GM18867 (cell line): ENCODE measurements around the gene CD7.

Source experiments
- ATAC-seq: cut with Tn5 transposase; IDR thresholded peaks from one replicate; pipeline ENCODE4 v1.9.1; 2021; ENCODE audit warnings: mild to moderate bottlenecking, moderate library complexity; ENCODE audit not compliant: unreplicated experiment

The CD7 gene

DNA sequence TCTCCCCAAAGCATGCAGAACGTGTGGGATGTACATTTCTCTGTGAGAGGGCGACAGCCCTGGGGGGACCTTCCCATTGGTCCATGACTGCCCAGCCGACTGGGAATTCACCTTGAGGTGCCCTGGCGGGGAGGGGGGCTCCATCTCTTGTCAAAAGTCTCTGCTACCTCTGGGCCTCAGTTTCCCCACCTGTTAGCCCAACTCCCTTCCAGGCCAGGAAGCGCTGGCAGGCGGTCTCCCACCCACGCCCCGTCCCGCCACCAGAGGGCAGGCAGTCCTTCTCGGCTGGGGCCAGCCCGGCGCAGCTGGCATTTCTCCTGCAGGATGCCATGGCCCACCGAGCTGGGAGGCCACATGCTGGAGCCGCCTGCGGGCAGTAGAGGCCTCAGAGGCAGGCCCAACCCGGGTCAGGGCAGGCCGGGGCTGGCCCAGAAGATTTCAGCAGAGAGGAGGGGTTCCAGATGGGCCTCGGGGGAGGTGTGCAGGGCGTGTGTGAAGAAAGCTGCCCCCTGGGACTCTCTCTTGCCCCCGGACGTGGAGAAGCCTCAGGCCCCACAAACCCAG lies 16.6 kb downstream of the CD7 start:
- no peak for ATAC-seq

DNA sequence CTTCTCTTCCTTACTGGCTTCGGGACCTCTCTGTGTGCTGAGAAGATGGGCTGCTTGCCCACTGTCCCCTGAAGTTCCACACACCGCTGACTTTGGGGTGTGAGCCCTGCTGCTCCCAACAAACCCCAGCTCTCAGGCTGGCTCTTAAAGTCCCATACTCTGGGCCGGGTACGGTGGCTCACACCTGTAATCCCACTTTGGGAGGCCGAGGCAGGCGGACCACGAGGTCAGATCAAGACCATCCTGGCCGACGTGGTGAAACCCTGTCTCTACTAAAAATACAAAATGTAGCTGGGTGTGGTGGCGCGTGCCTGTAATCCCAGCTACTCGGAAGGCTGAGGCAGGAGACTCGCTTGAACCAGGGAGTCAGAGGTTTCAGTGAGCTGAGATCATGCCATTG lies 17.2 kb downstream of the CD7 start:
- ATAC-seq, result no peak

DNA sequence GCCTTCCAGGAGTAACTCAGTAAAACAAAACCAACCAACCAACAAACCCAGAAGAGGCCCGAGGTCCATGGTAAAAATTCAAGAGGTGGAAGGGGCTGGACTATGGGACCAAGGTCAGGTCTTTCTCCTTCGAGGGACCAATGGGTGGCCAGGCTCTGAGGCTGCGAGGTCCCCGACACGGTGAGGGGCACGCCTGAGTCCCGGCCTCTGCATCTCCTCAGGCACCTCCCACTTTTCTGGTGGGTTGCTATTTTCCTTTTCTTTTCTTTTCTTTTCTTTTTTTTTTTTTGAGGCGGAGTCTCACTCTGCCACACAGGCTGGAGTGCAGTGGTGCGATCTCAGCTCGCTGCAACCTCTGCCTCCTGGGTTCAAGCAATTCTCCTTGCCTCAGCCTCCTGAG lies 18.0 kb downstream of the CD7 start:
- no peak for ATAC-seq

DNA sequence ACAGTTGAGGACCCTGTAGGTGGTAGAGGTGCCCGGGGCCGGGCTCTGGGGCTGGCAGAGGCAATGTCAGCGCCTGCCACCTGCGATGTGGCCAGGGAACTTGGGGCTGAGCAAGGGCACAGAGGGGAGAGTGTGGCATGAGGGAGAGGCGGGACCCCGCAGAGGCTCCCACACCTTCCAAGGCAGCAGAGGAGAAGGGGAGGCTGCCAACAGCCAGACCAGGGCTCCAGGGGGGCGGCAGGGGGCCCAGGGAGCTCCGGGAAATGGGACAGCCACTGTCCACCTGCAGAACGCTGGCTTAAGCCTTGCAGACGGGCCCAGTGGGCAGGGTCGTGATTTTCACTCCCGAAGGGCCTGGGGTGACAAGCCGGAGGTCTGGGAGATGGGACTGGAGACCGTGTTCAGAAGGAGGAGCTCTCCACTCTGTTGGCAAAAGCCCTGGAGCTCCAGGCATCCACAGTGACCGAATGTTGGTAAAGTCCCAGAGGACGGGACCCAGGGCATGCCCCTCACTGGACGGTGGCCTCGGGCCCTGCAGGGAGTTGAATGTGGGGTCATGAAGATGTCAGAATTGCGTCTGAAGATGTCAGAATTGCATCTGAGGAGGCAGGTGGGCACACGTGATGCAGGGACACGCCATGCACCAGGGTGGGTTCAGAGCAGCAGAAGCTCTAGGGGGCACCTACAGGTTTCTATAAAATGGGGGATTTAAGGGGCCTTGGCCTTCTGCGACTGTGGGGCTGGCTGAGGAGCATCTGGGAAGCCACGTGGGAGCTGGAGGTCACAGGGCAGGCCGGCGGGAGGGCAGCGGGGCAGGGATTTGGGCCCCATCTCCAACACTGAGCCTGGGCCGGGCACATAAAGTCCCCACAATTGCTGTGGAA lies 18.6 kb downstream of the CD7 start:
- ATAC-seq, result no peak

DNA sequence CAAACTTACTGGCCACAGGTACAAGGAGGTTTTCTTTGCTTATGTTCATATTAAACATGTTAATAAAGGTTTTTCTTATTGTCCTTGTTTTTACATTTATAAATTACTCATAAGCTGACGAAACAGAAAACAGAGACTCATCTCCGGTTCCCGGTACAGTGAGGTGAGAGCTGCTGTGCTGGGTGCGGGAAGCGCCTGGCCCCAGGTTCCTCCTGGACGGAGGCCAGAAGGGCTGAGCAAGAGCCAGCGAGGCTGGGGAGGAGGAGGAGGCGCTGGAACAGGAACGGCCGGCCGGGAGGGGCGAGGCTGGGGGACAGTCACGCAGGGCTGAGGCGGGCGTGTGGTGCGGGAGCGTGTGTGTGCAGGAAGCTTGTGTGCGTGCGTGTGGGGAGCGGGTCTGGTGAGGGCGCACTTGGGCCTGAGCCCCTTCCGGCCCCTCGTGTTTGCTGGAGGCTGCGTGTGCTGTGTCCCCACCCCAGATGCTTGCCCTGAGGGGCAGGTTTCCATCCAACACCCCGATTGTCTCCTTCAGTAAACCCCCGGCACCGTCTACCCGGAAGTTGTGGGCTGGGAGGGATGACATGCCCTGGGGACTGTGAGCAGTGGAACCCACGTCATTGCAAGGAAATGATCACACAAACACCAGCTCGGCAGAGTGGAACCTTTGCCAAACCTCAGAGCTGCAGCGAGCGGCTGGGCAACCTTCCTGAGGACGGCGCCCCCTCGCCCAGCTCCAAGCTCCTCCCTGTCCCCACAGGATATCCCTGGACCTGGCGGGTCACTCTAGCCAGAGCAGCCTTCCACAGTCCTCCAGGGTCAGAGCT lies 19.5 kb downstream of the CD7 start:
- ATAC-seq, result peak; percentile 63

DNA sequence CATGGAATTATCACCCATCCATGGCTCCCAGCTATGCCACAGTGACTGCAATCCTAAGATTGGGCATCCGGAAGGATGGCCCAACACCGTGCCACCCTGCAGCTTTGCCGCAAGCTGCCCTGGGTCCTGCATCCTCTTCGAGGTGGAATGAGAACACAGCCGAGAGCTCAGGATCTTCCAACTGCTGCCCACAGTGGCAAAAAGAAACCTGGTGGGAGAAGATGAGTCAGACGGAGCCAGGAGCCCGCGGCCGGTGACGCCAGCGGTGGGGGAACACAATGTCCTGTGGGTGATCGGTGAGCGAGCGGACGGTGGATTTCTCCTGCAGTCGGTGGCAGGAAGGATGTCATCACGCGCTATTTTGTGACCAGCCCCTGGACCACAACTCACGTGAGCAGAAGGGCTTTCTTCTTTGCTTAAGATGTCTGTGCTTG lies 20.1 kb downstream of the CD7 start:
- peak; percentile 28 for ATAC-seq

DNA sequence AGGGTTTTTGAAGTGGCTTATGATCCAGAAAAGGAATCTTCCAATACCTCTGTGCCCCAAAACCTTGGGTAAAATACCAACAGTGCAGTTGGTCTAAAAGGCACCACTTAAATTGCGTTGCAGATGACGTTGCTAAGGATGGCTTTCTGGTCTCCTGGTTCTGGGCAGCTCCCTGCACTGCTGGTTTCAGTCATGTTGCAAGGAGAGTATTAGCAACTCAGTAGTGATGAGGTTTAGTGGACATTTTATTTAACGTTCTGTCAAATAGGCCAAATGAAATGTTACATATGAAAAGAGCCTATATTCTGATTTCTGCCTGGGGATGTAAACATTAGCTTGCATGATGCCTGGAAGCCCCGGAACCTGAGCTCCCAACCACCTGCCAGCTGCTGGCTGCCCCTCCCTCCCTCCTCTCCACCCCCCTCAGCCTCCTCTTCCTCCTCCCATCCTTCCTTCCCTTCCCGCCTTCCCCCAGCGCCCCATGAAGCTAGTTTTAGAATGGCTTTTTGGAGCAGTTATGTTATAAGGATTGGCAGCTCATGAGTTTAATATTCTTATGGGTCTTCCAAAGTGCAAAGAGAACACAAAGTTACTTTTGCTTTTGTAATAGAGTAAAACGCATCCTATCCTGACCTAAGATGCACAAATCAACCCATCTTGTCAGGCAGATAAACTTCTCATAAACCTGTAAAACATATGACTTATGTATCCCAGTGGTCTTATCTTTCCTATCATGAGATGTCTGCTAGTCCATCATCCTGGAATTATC lies 20.7 kb downstream of the CD7 start:
- ATAC-seq, result no peak

DNA sequence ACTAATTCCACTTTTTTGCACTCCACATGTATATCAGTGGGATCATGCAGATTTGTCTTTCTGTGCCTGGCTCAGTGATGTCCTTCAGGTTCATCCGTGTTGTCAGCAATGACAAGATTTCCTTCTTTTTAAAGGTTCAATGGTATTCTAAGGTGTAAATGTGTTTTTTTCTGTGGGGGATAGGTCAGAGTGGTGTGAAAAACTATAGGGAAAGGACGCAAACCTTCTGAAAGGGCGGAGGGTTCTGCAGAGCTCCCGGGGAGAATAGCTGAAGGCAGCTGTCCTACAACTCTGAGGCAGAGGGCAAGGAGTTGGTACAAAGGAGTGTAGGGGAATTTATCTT lies 22.0 kb downstream of the CD7 start:
- ATAC-seq, result no peak

DNA sequence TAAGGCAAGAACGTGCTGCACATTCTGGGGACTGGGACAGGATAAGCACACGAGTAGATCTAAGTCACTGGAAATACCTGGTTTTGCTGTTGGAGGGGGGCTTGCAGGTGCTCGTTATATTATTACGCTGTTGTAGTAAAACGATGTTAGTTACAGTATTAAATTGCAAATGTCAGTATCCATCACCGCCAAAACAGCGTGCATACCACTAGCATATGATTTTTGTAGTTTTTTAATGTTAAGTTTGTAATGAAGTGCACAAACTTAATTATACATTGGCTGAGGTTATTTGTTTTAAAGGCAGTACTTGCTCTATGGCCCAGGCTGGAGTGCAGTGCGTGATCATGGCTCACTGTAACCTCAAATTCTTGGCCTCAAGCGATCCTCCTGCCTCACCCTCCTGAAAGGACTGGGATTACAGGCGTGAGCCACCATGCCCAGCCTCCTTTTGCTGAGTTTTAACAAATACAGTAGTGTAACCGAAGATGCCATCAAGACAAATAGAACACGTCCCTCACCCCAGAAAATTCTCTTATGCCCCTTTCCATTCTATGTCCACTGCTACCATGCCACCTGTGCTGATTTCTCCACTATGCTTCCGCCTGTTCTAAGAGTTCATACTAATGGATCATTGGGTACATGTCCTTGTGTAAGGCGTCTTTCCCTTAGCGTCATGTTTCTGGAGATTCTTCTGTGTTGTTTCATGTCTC lies 23.2 kb downstream of the CD7 start:
- no peak for ATAC-seq

DNA sequence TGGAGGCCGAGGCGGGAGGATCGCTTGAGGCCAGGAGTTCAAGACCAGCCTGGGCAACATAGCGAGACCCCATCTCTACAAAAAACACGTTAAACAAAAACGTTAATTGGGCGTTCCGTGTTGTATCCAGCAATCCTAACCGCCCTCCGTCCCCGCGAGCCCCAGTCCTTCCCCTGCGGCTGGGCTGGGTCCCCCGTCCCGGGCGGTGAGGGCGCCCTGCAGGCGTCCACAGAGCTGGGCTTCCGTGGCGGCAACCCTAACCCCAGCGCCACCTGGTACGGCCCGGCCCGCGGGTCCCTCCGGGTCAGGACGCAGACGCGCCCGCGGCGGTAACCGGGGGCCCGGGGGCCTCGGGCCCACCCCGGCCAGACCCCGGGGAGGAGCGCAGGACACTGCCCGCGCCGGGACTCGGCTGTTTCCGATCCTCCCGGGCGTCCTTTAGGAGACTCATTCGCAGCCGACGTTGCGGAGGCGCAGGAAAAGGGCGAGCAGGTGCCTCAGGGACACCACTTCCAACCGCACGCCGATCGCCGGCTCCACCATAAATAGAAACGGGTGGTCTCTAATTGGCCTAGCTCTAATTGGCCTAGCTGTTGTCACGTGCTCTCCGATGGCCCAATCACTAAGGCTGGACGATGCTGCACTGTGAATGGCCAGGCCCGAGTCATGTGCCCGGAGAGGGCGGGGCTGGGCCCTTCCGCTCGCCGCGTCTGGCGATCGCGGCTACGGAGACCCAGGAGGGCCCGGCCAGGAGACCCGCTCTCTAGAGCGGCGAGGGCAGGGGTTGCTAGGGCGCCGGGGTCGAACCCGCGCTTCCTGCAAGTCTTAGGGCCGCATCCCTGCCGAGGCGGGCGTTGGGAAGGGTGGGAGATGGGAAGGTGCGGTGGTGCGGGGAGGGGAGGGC lies 24.9 kb downstream of the CD7 start:
- peak; percentile 95 for ATAC-seq

DNA sequence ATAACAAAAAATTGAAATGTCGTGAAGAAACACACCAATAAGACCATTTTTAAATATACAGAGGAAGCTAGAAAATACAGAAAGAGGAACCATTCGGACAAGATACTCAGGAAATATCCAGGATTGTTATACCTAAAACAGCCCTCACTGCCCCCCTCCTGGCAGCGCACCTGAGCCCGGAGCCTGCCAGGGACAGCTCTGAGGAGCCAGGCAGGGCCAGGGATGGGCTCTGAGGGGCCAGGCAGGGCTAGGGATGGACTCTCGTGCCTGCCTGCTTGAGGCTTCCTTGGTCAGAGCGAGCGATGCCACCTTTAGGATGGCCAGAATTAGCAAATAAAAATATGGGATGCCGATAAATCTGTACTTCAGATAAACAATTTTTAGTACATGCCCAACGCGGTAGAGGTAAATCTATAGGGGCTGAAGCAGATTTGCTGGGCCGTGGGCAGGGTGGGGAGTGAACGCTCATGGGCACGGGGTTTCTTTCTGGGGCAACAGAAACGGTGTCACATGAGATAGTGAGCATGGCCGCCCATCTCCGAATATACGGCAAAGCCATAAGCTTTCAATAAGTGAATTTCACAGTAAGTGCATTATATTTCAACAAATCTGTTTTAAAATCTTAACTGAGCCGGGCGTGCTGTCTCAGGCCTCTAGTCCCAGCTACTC lies 25.7 kb downstream of the CD7 start:
- ATAC-seq, result no peak

DNA sequence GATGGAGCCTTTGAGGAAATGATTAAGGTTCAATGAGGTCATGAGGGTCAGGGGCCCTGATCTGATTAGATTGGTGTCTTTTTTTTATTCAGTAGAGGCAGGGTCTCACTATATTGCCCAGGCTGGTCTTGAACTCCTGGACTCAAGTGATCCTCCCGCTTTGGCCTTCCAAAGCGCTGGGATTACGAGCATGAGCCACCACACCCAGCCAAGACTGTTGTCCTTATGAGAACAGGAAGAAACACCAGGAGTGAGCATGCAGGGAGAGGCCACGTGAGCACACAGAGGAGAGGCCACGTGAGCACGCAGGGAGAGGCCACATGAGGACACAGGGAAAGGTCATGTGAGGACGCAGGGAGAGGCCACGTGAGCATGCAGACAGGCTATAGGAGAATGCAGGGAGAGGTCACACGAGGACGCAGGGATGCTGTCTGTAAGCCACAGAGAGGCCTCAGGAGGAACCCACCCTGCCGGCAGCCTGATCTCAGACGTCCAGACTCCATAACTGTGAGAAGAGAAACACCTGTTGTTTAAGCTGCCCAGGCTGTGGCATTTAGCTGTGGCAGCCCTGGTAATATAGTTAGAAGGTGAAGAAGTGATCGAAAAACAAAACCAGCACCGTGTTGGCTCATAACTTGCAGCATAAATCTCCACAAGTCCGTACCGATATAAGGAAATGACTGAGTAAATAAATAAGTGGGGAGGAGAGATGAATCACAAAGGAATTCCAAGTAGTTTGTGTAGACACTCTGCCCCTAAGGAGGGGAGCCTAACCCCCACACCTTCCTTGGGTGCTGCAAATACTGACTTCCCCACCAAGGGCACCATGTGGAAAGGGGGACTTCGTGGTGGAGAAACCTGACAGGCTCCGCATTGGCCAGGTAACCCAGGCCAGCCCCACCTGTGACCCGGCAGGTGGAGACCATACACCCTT lies 29.3 kb downstream of the CD7 start:
- no peak for ATAC-seq

DNA sequence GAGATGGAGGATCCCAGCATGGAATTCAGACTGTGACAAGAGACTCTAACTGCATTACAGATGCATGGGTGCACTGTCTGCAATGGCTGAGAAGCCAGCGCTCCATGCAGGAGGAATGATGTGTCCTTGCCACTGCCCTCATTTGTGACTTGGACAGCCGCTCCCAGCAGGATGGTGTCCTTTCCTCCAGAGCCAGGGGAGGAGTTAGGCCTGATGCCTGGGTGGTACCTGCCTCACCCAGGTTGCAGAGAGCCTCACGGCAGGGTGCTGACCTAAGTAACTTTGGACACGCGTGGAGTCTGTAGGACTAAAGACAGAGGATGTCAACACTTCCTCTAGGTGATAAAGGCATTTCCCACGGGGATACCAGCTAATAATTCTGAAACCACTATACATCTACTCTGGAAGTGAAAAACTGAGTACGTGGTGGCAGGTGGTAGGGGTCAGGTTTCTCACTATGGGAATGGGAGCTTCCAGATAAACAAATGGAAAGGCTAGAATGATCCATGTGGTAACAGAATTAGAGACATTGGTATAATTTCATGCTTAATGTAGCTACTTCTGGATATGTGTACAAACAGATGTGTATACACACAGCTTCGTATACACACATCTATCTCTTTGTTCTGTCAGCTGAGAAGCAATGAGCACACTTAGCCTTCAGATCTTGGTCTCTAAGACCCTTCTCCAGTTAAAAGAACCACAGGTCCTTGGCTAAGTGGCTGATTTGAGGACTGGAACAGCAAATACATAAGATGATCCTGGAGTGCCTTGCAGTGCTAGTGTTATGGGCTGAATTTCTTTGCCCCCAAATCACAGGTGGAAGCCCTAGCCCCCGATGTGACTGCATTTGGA lies 30.2 kb downstream of the CD7 start:
- ATAC-seq, result no peak

DNA sequence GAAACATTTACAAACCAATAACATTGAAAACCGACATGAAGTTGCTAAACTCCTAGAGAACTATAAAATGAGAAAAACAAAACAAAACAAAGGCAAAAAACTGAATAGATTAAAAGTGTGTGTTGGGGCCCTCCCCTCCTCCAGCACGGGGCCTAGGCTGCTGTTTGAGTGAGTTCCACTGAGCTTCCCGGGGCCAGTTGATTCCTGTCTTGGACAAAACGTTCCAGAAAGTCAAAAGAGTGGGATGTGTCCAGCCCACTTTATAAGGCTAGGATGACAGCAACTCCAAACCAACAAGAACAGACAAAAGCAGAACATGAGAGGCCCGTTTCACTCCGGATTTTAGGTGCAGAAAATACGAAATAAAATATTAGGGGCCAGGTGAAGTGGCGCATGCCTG lies 32.3 kb downstream of the CD7 start:
- ATAC-seq, result no peak

DNA sequence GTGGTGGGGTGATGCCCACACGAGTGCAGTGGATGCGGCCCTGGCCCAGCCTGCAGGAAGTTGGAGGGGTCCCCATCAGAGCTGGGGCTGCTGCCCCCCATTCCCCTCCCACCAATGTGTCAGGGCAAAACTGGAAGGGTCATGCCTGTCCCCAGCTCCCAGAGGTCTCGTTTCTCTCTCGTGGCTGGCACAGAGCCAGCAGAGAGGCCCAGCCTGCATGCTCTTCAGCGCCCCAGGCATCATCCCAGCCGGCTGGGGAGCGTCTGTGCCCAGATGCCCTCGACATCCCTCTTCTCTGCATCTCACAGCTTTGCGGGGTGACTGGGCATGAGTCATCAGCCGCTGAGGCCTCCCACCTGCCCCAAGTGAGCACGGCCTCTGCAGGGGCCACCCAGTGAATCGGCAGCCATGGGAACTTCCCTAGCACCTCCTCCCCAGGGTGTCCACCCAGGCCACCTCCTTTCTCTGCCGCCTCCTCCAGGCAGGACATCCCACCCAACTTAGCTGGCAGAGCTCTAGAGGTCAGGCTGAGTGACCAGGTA lies 34.1 kb downstream of the CD7 start:
- no peak for ATAC-seq
